Measurements from ENCODE around the gene ZSCAN1. TPM values are rescaled to one million over a fixed set of nuclear protein-coding genes. Genes with fewer than 3 reads are reported as not detected.

ZSCAN1 gene
- total and polyA plus RNA-seq, 10 of the 15 experiments (the other 5 are each of a cell fraction or from before 2014, with no cell fraction given) = not detected

DNA sequence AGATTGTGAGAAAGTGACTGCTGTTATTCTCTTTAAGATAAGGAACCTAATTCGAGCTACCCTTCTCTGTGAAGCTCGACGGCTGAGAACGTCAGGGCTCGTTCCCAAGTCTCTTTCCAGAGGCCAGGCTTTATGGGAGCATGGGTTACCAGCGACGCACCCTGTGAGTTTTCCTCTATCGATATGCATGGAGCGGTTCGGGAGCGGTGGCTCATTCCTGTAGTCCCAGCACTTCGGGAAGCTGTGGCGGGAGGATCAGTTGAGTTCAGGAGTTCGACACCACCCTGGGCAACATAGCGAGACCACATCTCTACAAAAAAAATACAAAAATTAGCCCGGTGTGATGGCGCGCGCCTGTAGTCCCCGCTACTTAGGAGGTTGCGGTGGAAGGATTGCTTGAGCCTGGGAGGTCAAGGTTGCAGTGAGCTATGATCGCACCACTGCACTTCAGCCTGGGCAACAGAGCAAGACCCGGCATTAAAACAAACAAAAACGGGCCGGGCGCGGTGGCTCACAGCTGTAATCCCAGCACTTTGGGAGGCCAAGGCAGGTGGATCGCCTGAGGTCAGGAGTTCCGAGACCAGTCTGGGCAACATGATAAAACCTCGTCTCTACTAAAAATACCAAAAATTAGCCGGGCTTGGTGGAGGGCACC lies 30.5 kb upstream of the ZSCAN1 start (continued):
- TF ChIP-seq, protein P1, sequence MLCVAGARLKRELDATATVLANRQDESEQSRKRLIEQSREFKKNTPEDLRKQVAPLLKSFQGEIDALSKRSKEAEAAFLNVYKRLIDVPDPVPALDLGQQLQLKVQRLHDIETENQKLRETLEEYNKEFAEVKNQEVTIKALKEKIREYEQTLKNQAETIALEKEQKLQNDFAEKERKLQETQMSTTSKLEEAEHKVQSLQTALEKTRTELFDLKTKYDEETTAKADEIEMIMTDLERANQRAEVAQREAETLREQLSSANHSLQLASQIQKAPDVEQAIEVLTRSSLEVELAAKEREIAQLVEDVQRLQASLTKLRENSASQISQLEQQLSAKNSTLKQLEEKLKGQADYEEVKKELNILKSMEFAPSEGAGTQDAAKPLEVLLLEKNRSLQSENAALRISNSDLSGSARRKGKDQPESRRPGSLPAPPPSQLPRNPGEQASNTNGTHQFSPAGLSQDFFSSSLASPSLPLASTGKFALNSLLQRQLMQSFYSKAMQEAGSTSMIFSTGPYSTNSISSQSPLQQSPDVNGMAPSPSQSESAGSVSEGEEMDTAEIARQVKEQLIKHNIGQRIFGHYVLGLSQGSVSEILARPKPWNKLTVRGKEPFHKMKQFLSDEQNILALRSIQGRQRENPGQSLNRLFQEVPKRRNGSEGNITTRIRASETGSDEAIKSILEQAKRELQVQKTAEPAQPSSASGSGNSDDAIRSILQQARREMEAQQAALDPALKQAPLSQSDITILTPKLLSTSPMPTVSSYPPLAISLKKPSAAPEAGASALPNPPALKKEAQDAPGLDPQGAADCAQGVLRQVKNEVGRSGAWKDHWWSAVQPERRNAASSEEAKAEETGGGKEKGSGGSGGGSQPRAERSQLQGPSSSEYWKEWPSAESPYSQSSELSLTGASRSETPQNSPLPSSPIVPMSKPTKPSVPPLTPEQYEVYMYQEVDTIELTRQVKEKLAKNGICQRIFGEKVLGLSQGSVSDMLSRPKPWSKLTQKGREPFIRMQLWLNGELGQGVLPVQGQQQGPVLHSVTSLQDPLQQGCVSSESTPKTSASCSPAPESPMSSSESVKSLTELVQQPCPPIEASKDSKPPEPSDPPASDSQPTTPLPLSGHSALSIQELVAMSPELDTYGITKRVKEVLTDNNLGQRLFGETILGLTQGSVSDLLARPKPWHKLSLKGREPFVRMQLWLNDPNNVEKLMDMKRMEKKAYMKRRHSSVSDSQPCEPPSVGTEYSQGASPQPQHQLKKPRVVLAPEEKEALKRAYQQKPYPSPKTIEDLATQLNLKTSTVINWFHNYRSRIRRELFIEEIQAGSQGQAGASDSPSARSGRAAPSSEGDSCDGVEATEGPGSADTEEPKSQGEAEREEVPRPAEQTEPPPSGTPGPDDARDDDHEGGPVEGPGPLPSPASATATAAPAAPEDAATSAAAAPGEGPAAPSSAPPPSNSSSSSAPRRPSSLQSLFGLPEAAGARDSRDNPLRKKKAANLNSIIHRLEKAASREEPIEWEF (IDR thresholded peaks at IDR 0.05; ENCODE audit: insufficient replicate concordance, low read depth, low read length) = no peak
- TF ChIP-seq MEF2A (IDR thresholded peaks at IDR 0.05; ENCODE audit: insufficient read depth, low read depth, low read length) (no peak), CHD2 (IDR thresholded peaks at IDR 0.05; ENCODE audit: borderline replicate concordance, low read depth, low read length) (no peak), EP300 (IDR thresholded peaks at IDR 0.05; ENCODE audit: borderline replicate concordance in 1 of 2, control insufficient read depth in 1 of 2, low read depth in 2 of 2, low read length in 2 of 2) (no peak), RAD21 (IDR thresholded peaks at IDR 0.05; ENCODE audit: insufficient read depth, low read depth, low read length) (no peak), RUNX3 (IDR thresholded peaks at IDR 0.05; ENCODE audit: low read length) (no peak)
- TF ChIP-seq, protein P2, sequence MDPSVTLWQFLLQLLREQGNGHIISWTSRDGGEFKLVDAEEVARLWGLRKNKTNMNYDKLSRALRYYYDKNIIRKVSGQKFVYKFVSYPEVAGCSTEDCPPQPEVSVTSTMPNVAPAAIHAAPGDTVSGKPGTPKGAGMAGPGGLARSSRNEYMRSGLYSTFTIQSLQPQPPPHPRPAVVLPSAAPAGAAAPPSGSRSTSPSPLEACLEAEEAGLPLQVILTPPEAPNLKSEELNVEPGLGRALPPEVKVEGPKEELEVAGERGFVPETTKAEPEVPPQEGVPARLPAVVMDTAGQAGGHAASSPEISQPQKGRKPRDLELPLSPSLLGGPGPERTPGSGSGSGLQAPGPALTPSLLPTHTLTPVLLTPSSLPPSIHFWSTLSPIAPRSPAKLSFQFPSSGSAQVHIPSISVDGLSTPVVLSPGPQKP (IDR thresholded peaks at IDR 0.05; ENCODE audit: low read depth, low read length) = no peak
- TF ChIP-seq, protein P3, sequence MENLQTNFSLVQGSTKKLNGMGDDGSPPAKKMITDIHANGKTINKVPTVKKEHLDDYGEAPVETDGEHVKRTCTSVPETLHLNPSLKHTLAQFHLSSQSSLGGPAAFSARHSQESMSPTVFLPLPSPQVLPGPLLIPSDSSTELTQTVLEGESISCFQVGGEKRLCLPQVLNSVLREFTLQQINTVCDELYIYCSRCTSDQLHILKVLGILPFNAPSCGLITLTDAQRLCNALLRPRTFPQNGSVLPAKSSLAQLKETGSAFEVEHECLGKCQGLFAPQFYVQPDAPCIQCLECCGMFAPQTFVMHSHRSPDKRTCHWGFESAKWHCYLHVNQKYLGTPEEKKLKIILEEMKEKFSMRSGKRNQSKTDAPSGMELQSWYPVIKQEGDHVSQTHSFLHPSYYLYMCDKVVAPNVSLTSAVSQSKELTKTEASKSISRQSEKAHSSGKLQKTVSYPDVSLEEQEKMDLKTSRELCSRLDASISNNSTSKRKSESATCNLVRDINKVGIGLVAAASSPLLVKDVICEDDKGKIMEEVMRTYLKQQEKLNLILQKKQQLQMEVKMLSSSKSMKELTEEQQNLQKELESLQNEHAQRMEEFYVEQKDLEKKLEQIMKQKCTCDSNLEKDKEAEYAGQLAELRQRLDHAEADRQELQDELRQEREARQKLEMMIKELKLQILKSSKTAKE (IDR thresholded peaks at IDR 0.05; ENCODE audit: low read depth, poor library complexity, severe bottlenecking) = no peak

All from GM12878 (cell line).